K562 (cell line): Measurements from ENCODE around the gene ANK3. TPM values are rescaled to one million over a fixed set of nuclear protein-coding genes. Genes with fewer than 3 reads are reported as not detected.

Experiments
- CREM ChIP-seq: IDR thresholded peaks from 2 replicates; pipeline ENCODE4 v1.6.1; 2014; ENCODE audit warnings: antibody characterized with exemption, low read depth
- DMBX1 ChIP-seq: fragments of 250-450 bp; sonication (Bioruptor Pico); IDR thresholded peaks from 2 replicates; pipeline ENCODE4 v1.8.0; 2022; ENCODE audit warnings: inconsistent platforms, mild to moderate bottlenecking, moderate library complexity, borderline replicate concordance
- DPF2 ChIP-seq: fragments of 450-650 bp; IDR thresholded peaks from 2 replicates; pipeline ENCODE4 v1.6.1; 2016
- ESRRA ChIP-seq: fragments of 450-650 bp; IDR thresholded peaks from 2 replicates; pipeline ENCODE4 v1.6.1; 2014; ENCODE audit warnings: low read depth, mild to moderate bottlenecking, moderate library complexity, borderline replicate concordance
- FOXP1 ChIP-seq: sonication (generic); formaldehyde crosslinking; IDR thresholded peaks from 2 replicates; pipeline ENCODE4 v1.8.0; 2022; ENCODE audit warnings: mild to moderate bottlenecking, missing genetic modification reagents
- JUN ChIP-seq, 2 experiments: sonication (generic) in 1 of 2; formaldehyde crosslinking in 1 of 2; IDR thresholded peaks; 2 replicates each; pipeline versions ENCODE4 v1.6.1 to v1.8.0; 2012 to 2022; ENCODE audit warnings: borderline replicate concordance in 2 of 2, mild to moderate bottlenecking in 2 of 2, improper control_type of control experiment in 1 of 2, low read depth in 1 of 2, low read length in 1 of 2, missing genetic modification reagents in 1 of 2
- MAFF ChIP-seq: IDR thresholded peaks from 2 replicates; pipeline ENCODE4 v1.6.1; 2012; ENCODE audit warnings: low read length, improper control_type of control experiment
- MEIS2 ChIP-seq: fragments of 450-650 bp; IDR thresholded peaks from 2 replicates; pipeline ENCODE4 v1.6.1; 2014; ENCODE audit warnings: mild to moderate bottlenecking; ENCODE audit not compliant: partially characterized antibody
- NCOR1 ChIP-seq: fragments of 450-650 bp; IDR thresholded peaks from 2 replicates; pipeline ENCODE4 v1.6.1; 2016; ENCODE audit warnings: mild to moderate bottlenecking, moderate library complexity
- NR2C1 ChIP-seq, 2 experiments: fragments of 450-650 bp; IDR thresholded peaks; 2 replicates each; pipeline ENCODE4 v1.6.1; 2017; ENCODE audit warnings: mild to moderate bottlenecking in 2 of 2, antibody characterized with exemption in 1 of 2, inconsistent platforms in 1 of 2, missing compliant biosample characterization in 1 of 2, missing genetic modification characterization in 1 of 2
- PBX2 ChIP-seq, 2 experiments: IDR thresholded peaks in 1 of 2; conservative IDR thresholded peaks in 1 of 2; 2 replicates each; pipeline ENCODE4 v1.6.1; 2016; ENCODE audit warnings: low read depth in 2 of 2, mild to moderate bottlenecking in 1 of 2, missing compliant biosample characterization in 1 of 2, missing genetic modification characterization in 1 of 2, moderate library complexity in 1 of 2
- PHTF2 ChIP-seq: fragments of 250-450 bp; sonication (Bioruptor Pico); IDR thresholded peaks from 2 replicates; pipeline ENCODE4 v1.5.0; 2021; ENCODE audit warnings: mild to moderate bottlenecking
- REST ChIP-seq, 2 experiments: fragments of 450-650 bp; formaldehyde crosslinking in 1 of 2; IDR thresholded peaks; 2 replicates each; pipeline versions ENCODE4 v1.4.0 to v1.6.1; 2014 to 2020; ENCODE audit warnings: mild to moderate bottlenecking in 2 of 2, borderline replicate concordance in 1 of 2, low read depth in 1 of 2
- TCF3 ChIP-seq: sonication (generic); formaldehyde crosslinking; IDR thresholded peaks from 2 replicates; pipeline ENCODE4 v1.4.0; 2020; ENCODE audit warnings: mild to moderate bottlenecking, missing genetic modification reagents
- ZSCAN29 ChIP-seq: fragments of 450-650 bp; IDR thresholded peaks from 2 replicates; pipeline ENCODE4 v1.6.1; 2017
- polyA plus RNA-seq, 8 experiments: library from polyadenylated mRNA; depleted of rRNA in 4 of 8; stranded (reverse) in 5 of 8; unstranded in 3 of 8; fragments of >200 nt; fragmentation: Nextera tagmentation in 2 of 8; fragmentation: Illumina TruSeq in 1 of 8; extraction: Ambion mirVana in 2 of 8; extraction: Trizol in 1 of 8; gene quantifications; 2 replicates each; pipeline versions ENCODE4 v1.2.1 to v1.2.3, GENCODE V29; 2011 to 2014; ENCODE audit warnings: inconsistent platforms in 1 of 8, missing spikeins in 1 of 8
- total RNA-seq, 7 experiments: library from RNA; depleted of rRNA in 6 of 7; stranded (reverse); fragments of >200 nt in 6 of 7; fragmentation: Illumina TruSeq in 2 of 7; extraction: Trizol in 2 of 7; gene quantifications; 2 replicates each; pipeline versions ENCODE4 v1.2.1 to v1.2.3, GENCODE V29; 2011 to 2021; ENCODE audit warnings: low replicate concordance in 1 of 7

ANK3 gene
- total and polyA plus RNA-seq, 9 of the 15 experiments (the other 6 are each of a cell fraction or from before 2014, with no cell fraction given), result 10.0 to 32.3 (median 17.9) TPM

DNA sequence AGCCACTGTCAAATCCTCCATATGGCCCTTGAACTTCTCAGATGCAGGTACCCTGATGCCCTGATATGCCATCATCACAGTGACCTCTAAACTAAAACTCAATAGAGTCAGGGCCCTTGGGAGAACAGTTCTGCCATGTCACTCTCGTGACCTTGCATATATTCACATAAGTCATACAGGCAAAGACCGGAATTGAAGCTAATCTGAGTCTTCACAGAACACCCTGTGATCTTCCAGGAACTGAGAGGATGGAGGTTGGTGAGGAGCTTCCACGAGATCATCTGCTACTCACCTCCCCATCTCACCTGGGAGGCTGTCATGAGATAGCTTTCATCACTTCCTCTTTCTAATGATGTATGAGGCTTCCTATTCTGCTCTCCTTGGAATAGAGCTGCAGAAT lies 254.7 kb downstream of the ANK3 start (continued):
- peak; percentile 79 for TF ChIP-seq REST (IDR thresholded peaks at IDR 0.05; ENCODE audit: borderline replicate concordance)
- no peak for TF ChIP-seq REST (CRISPR knock-in tag; IDR thresholded peaks at IDR 0.05; ENCODE audit: low read depth)
- TF ChIP-seq TCF3, result peak; percentile 52; the same call in 1 of the 2 replicates
- no peak for TF ChIP-seq JUN (IDR thresholded peaks at IDR 0.05; ENCODE audit: borderline replicate concordance, low read depth, low read length)
- TF ChIP-seq JUN (CRISPR knock-in tag; IDR thresholded peaks at IDR 0.05; ENCODE audit: borderline replicate concordance), result no peak
- peak; percentile 97 for TF ChIP-seq ESRRA
- peak; percentile 88 for TF ChIP-seq MEIS2
- TF ChIP-seq DMBX1 (CRISPR knock-in tag), result peak; percentile 45
- peak; percentile 77 for TF ChIP-seq MAFF
- TF ChIP-seq PBX2 (CRISPR knock-in tag; IDR thresholded peaks at IDR 0.05; ENCODE audit: low read depth), result no peak
- peak; percentile 82 for TF ChIP-seq PBX2 (tag; conservative IDR thresholded peaks at IDR 0.05; ENCODE audit: low read depth)
- 0 out of 2 replicates have a peak, but pooled peaks have one; percentile 28 for TF ChIP-seq NR2C1 (IDR thresholded peaks at IDR 0.05)
- peak; percentile 68 for TF ChIP-seq NR2C1 (tag; IDR thresholded peaks at IDR 0.05)
- no peak for TF ChIP-seq ZSCAN29
- no peak for TF ChIP-seq PHTF2 (CRISPR knock-in tag)
- TF ChIP-seq DPF2, result peak; percentile 77; the same call in 1 of the 2 replicates
- peak; percentile 29 for TF ChIP-seq NCOR1
- no peak for TF ChIP-seq FOXP1 (CRISPR knock-in tag)
- 0 out of 2 replicates have a peak, but pooled peaks have one; percentile 10 for TF ChIP-seq CREM
